Dedifferentiated amniotic fluid mesenchymal stem cell (primary cell): ENCODE measurements around the gene ITPK1.
A peak's percentile ranks its signal among the peaks of the same experiment; 100 is the strongest.
"Not testable (repeated sequence)": the region's sequence is repeated elsewhere in the genome, so short reads cannot be mapped to it uniquely, and the experiment has no call there.

Experiments
- DNase-seq: peaks from one replicate; pipeline ENCODE4 v3.0.0-alpha.2; 2016; ENCODE audit errors: extremely low spot score

Gene ITPK1

GRCh38 chr14:93084866-93085857 lies 30.6 kb downstream of the ITPK1 start:
- DNase-seq, result no peak

GRCh38 chr14:93084402-93084801 lies 31.3 kb downstream of the ITPK1 start:
- DNase-seq, result no peak

GRCh38 chr14:93083917-93084316 lies 31.8 kb downstream of the ITPK1 start:
- DNase-seq, result no peak

- no peak for DNase-seq
Observed at GRCh38 chr14:93082576-93083001, 33.1 kb downstream of the ITPK1 start.

- no peak for DNase-seq
Observed at GRCh38 chr14:93081876-93082570, 33.7 kb downstream of the ITPK1 start.

GRCh38 chr14:93079865-93080403 lies 35.8 kb downstream of the ITPK1 start:
- DNase-seq, result no peak

- no peak for DNase-seq
Observed at GRCh38 chr14:93079321-93079720, 36.4 kb downstream of the ITPK1 start.

- peak; percentile 83 for DNase-seq
Observed at GRCh38 chr14:93078870-93079269, 36.9 kb downstream of the ITPK1 start.

- DNase-seq, result no peak
Observed at GRCh38 chr14:93076755-93077154, 39.0 kb downstream of the ITPK1 start.

- no peak for DNase-seq
Observed at GRCh38 chr14:93075891-93076290, 39.8 kb downstream of the ITPK1 start.

- peak; percentile 30 for DNase-seq
Observed at GRCh38 chr14:93073910-93074769, 41.6 kb downstream of the ITPK1 start.

GRCh38 chr14:93073358-93073707 lies 42.4 kb downstream of the ITPK1 start:
- no peak for DNase-seq

- no peak for DNase-seq
Observed at GRCh38 chr14:93072659-93073357, 42.9 kb downstream of the ITPK1 start.

- no peak for DNase-seq
Observed at GRCh38 chr14:93068711-93069110, 47.0 kb downstream of the ITPK1 start.

GRCh38 chr14:93067088-93067487 lies 48.6 kb downstream of the ITPK1 start:
- no peak for DNase-seq

GRCh38 chr14:93065272-93065730 lies 50.4 kb downstream of the ITPK1 start:
- DNase-seq, result no peak

GRCh38 chr14:93064411-93065271 lies 51.1 kb downstream of the ITPK1 start:
- DNase-seq, result no peak

- no peak for DNase-seq
Observed at GRCh38 chr14:93063393-93063792, 52.3 kb downstream of the ITPK1 start.

- no peak for DNase-seq
Observed at GRCh38 chr14:93062890-93063289, 52.8 kb downstream of the ITPK1 start.

GRCh38 chr14:93062013-93062412 lies 53.7 kb downstream of the ITPK1 start:
- not testable (repeated sequence) for DNase-seq
